Measurements from ENCODE around the gene SHROOM1.

Gene SHROOM1

GRCh38 chr5:132788990-132789886, 41.2 kb downstream of the SHROOM1 start:
- H3K4me3 ChIP-seq (ENCODE audit: low read depth, low read length): no peak overlapping the region
- TF ChIP-seq CTCF (IDR thresholded peaks at IDR 0.05; ENCODE audit: low read depth, low read length): no peak

GRCh38 chr5:132788508-132788907, 41.9 kb downstream of the SHROOM1 start:
- no peak for TF ChIP-seq CTCF (IDR thresholded peaks at IDR 0.05; ENCODE audit: low read depth, low read length)
- no peak overlapping the region for H3K4me3 ChIP-seq (ENCODE audit: low read depth, low read length)

- TF ChIP-seq CTCF (IDR thresholded peaks at IDR 0.05; ENCODE audit: low read depth, low read length): no peak
- H3K4me3 ChIP-seq (ENCODE audit: low read depth, low read length): no peak overlapping the region
These were observed 43.4 kb downstream of the SHROOM1 start for GRCh38 chr5:132787076-132787475.

GRCh38 chr5:132785864-132786263, 44.6 kb downstream of the SHROOM1 start:
- TF ChIP-seq CTCF (IDR thresholded peaks at IDR 0.05; ENCODE audit: low read depth, low read length): no peak
- H3K4me3 ChIP-seq (ENCODE audit: low read depth, low read length): no peak overlapping the region

- no peak overlapping the region for H3K4me3 ChIP-seq (ENCODE audit: low read depth, low read length)
- no peak for TF ChIP-seq CTCF (IDR thresholded peaks at IDR 0.05; ENCODE audit: low read depth, low read length)
These were observed 45.1 kb downstream of the SHROOM1 start for GRCh38 chr5:132785365-132785764.

- no peak overlapping the region for H3K4me3 ChIP-seq (ENCODE audit: low read depth, low read length)
- TF ChIP-seq CTCF (IDR thresholded peaks at IDR 0.05; ENCODE audit: low read depth, low read length): no peak
These were observed 48.3 kb downstream of the SHROOM1 start for GRCh38 chr5:132782101-132782500.

GRCh38 chr5:132781029-132781428, 49.4 kb downstream of the SHROOM1 start:
- TF ChIP-seq CTCF (IDR thresholded peaks at IDR 0.05; ENCODE audit: low read depth, low read length): no peak
- no peak overlapping the region for H3K4me3 ChIP-seq (ENCODE audit: low read depth, low read length)

Measured in WI38 (cell line).